Caco-2 (cell line): Measurements from ENCODE around the gene GFY. TPM values are rescaled to one million over a fixed set of nuclear protein-coding genes. Genes with fewer than 3 reads are reported as not detected.
"Not testable (repeated sequence)": the region's sequence is repeated elsewhere in the genome, so short reads cannot be mapped to it uniquely, and the experiment has no call there.

Experiments
- BruUV-seq: library from RNA; stranded (reverse); fragments of 400-500 nt; replicated peaks from 2 replicates; lab custom pipeline; 2021; lab: Mats Ljungman, UMichigan
- CTCF ChIA-PET: fragments of 300-600 bp; sonication (Branson Sonifier 250); formaldehyde crosslinking; loops from one replicate; lab custom pipeline; 2022; ENCODE audit warnings: antibody characterized with exemption; lab: Charles Lee
- POLR2A ChIA-PET: fragments of 300-600 bp; sonication (Branson Sonifier 250); formaldehyde crosslinking; loops from one replicate; lab custom pipeline; 2022; ENCODE audit warnings: antibody characterized with exemption; lab: Charles Lee
- DNase-seq, 2 experiments: peaks; one replicate each; pipeline versions ENCODE4 v3.0.0 to v3.0.0-alpha.2; 2020 to 2022
- H3K27me3 ChIP-seq: replicated peaks from 2 replicates; pipeline ENCODE4 v1.6.0; 2011; ENCODE audit warnings: low read length; ENCODE audit not compliant: control insufficient read depth, insufficient read depth
- H3K36me3 ChIP-seq: 2 replicates; pipeline ENCODE4 v1.5.1; 2011; ENCODE audit warnings: low read length; ENCODE audit not compliant: control insufficient read depth, insufficient read depth
- H3K4me1 ChIP-seq: fragments of 250-450 bp; sonication (Bioruptor Pico); 2 replicates; pipeline ENCODE4 v1.5.1; 2020; ENCODE audit warnings: mild to moderate bottlenecking
- H3K4me3 ChIP-seq: 2 replicates; pipeline ENCODE4 v1.5.1; 2011; ENCODE audit warnings: low read depth, mild to moderate bottlenecking, control low read depth, low read length
- H3K9me3 ChIP-seq: fragments of 250-450 bp; sonication (Bioruptor Pico); 2 replicates; pipeline ENCODE4 v1.5.1; 2020; ENCODE audit warnings: mild to moderate bottlenecking, moderate library complexity
- H3K27ac Mint-ChIP-seq: one replicate; pipeline ENCODE4 v1.8.0; 2022; ENCODE audit warnings: mixed read lengths; ENCODE audit not compliant: unreplicated experiment
- H3K27me3 Mint-ChIP-seq: one replicate; pipeline ENCODE4 v1.8.0; 2022; ENCODE audit warnings: mixed read lengths; ENCODE audit not compliant: insufficient read depth, unreplicated experiment
- H3K36me3 Mint-ChIP-seq: one replicate; pipeline ENCODE4 v1.8.0; 2022; ENCODE audit warnings: mild to moderate bottlenecking, mixed read lengths; ENCODE audit not compliant: insufficient read depth, unreplicated experiment
- H3K4me1 Mint-ChIP-seq: one replicate; pipeline ENCODE4 v1.8.0; 2022; ENCODE audit warnings: low read depth, mixed read lengths; ENCODE audit not compliant: unreplicated experiment
- H3K4me3 Mint-ChIP-seq: one replicate; pipeline ENCODE4 v1.8.0; 2022; ENCODE audit warnings: mild to moderate bottlenecking, moderate library complexity, mixed read lengths; ENCODE audit not compliant: unreplicated experiment
- H3K9me3 Mint-ChIP-seq: one replicate; pipeline ENCODE4 v1.8.0; 2022; ENCODE audit warnings: mixed read lengths; ENCODE audit not compliant: unreplicated experiment
- CTCF ChIP-seq, 2 experiments: fragments of 200-600 bp in 1 of 2; IDR thresholded peaks; 1 replicate in 1 of 2; 2 replicates in 1 of 2; pipeline versions ENCODE4 v1.5.1 to v1.8.0; 2011 to 2022; ENCODE audit warnings: antibody characterized with exemption in 1 of 2, control low read depth in 1 of 2, inconsistent platforms in 1 of 2, low read depth in 1 of 2, low read length in 1 of 2, mild to moderate bottlenecking in 1 of 2, moderate library complexity in 1 of 2; ENCODE audit not compliant: insufficient read depth in 1 of 2, severe bottlenecking in 1 of 2, unreplicated experiment in 1 of 2
- intact Hi-C: fragments of 100-400 bp; cut with micrococcal nuclease; formaldehyde crosslinking; loops from one replicate; pipeline ENCODE4 v1.10.0; 2022; ENCODE audit not compliant: unreplicated experiment
- total RNA-seq: library from RNA; stranded (reverse); gene quantifications from 2 replicates; pipeline ENCODE4 v1.2.3, GENCODE V29; 2022

GFY gene
- total RNA-seq, 1 experiment from 2014 or later = 0.25 TPM

GRCh38 chr19:49458567-49458903 lies 33.3 kb downstream of the GFY start:
- CTCF ChIA-PET = interaction anchor here (0.7 kb wide), 1 partner anchor 346 kb away, joined by 3 read pairs; no protein-coding TSS in a partner anchor
- Mint-ChIP-seq H3K9me3 (no peaks in the 10 kb centered on the region), H3K36me3 (peaks cover 20% of the 10 kb centered on the region), H3K27me3 (no peaks in the 10 kb centered on the region), H3K4me1 (no peaks in the 10 kb centered on the region), H3K27ac (no peak overlapping the region), H3K4me3 (no peak overlapping the region)
- Histone ChIP-seq H3K27me3 (no peaks in the 10 kb centered on the region), H3K4me1 (peaks cover 6% of the 10 kb centered on the region; the same call in 1 of the 2 replicates), H3K36me3 (no peaks in the 10 kb centered on the region; the same call in none of the 2 replicates), H3K4me3 (no peak overlapping the region), H3K9me3 (no peaks in the 10 kb centered on the region)
- POLR2A ChIA-PET = no interaction called here
- TF ChIP-seq CTCF (IDR thresholded peaks at IDR 0.05; ENCODE audit: insufficient read depth in 1 of 2, low read depth in 1 of 2, low read length in 1 of 2, severe bottlenecking in 1 of 2, unreplicated experiment in 1 of 2) = no peak
- intact Hi-C loops = no loop called here
- DNase-seq = no peak
- no TSS peak for BruUV-seq

GRCh38 chr19:49459388-49459787 lies 34.2 kb downstream of the GFY start:
- no peak overlapping the region for H3K4me3 Mint-ChIP-seq
- H3K27ac Mint-ChIP-seq = no peak overlapping the region
- peaks cover 17% of the 10 kb centered on the region for H3K36me3 Mint-ChIP-seq
- CTCF ChIA-PET = no interaction called here
- no TSS peak for BruUV-seq
- H3K4me3 ChIP-seq = no peak overlapping the region
- TF ChIP-seq CTCF (IDR thresholded peaks at IDR 0.05; ENCODE audit: insufficient read depth in 1 of 2, low read depth in 1 of 2, low read length in 1 of 2, severe bottlenecking in 1 of 2, unreplicated experiment in 1 of 2) = no peak
- no peaks in the 10 kb centered on the region for H3K4me1 Mint-ChIP-seq
- no peaks in the 10 kb centered on the region for H3K9me3 Mint-ChIP-seq
- no peaks in the 10 kb centered on the region; the same call in none of the 2 replicates for H3K36me3 ChIP-seq
- H3K27me3 Mint-ChIP-seq = no peaks in the 10 kb centered on the region
- intact Hi-C loops = no loop called here
- H3K27me3 ChIP-seq = no peaks in the 10 kb centered on the region
- POLR2A ChIA-PET = no interaction called here
- H3K4me1 ChIP-seq = peaks cover 2% of the 10 kb centered on the region; the same call in 1 of the 2 replicates
- no peak for DNase-seq
- H3K9me3 ChIP-seq = no peaks in the 10 kb centered on the region

GRCh38 chr19:49461130-49461529 lies 35.9 kb downstream of the GFY start:
- peaks cover 26% of the 10 kb centered on the region for H3K36me3 Mint-ChIP-seq
- H3K4me1 Mint-ChIP-seq, H3K9me3 Mint-ChIP-seq, H3K36me3 ChIP-seq, H3K27me3 Mint-ChIP-seq, H3K9me3 ChIP-seq, H3K4me3 Mint-ChIP-seq, H3K27me3 ChIP-seq, H3K4me3 ChIP-seq, POLR2A ChIA-PET, H3K4me1 ChIP-seq, BruUV-seq, intact Hi-C loops, H3K27ac Mint-ChIP-seq, DNase-seq: not testable (repeated sequence)
- CTCF ChIA-PET = interaction anchor here (0.7 kb wide), 1 partner anchor 134 kb away, joined by 5 read pairs; no protein-coding TSS in a partner anchor

GRCh38 chr19:49461656-49462055 lies 36.5 kb downstream of the GFY start:
- no peak for TF ChIP-seq CTCF (IDR thresholded peaks at IDR 0.05; ENCODE audit: insufficient read depth in 1 of 2, low read depth in 1 of 2, low read length in 1 of 2, severe bottlenecking in 1 of 2, unreplicated experiment in 1 of 2)
- peaks cover 26% of the 10 kb centered on the region for H3K36me3 Mint-ChIP-seq
- Histone ChIP-seq H3K9me3 (no peaks in the 10 kb centered on the region), H3K27me3 (no peaks in the 10 kb centered on the region), H3K4me3 (no peak overlapping the region), H3K4me1 (no peaks in the 10 kb centered on the region), H3K36me3 (no peaks in the 10 kb centered on the region; the same call in none of the 2 replicates)
- H3K4me3 Mint-ChIP-seq = no peak overlapping the region
- intact Hi-C loops = no loop called here
- ChIA-PET CTCF (no interaction called here), POLR2A (no interaction called here)
- no peaks in the 10 kb centered on the region for H3K4me1 Mint-ChIP-seq
- BruUV-seq = no TSS peak
- no peak overlapping the region for H3K27ac Mint-ChIP-seq
- no peaks in the 10 kb centered on the region for H3K27me3 Mint-ChIP-seq
- DNase-seq = no peak
- H3K9me3 Mint-ChIP-seq = no peaks in the 10 kb centered on the region
